GM19463 (cell line): Measurements from ENCODE around the gene DDR1.

Experiments used
- ATAC-seq: cut with Tn5 transposase; IDR thresholded peaks from one replicate; pipeline ENCODE4 v1.9.1; 2021; ENCODE audit warnings: mild to moderate bottlenecking, moderate library complexity; ENCODE audit not compliant: unreplicated experiment

DDR1 gene

DNA sequence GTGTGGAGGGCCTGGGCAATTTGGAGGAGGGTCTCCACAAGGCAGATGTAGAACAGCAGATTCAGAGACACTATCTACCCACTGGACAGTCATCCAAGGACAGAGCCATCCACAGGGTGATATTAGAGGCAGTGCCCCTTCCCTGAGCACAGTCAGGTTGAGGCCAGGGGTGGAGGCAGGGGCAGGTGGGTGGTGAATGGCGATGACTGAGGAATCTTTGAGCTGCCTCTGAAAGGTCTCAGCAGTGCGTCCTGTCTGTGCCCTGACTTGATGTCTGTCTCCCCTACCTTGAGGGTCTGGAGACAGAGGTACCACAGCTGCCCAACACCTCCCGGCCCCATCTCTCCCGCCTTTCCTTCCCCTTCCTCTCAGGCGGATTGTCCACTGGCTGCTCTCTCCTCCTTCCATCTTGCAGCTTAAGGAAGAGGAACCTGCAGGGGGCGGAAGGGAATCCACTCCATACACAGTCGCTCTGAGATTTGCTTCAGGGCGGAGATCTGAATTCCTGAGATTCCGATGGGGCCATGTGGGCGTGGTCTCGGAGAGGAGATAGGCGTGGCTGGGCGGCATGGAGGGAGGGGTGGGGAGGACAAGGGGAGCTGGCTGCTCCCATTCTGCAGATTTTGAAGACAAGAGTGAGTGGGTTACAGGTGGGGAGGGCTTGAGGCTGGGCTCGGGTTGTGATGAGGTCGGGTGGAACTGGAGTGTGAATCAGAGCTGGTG lies 58.2 kb downstream of the DDR1 start:
- ATAC-seq: no peak

DNA sequence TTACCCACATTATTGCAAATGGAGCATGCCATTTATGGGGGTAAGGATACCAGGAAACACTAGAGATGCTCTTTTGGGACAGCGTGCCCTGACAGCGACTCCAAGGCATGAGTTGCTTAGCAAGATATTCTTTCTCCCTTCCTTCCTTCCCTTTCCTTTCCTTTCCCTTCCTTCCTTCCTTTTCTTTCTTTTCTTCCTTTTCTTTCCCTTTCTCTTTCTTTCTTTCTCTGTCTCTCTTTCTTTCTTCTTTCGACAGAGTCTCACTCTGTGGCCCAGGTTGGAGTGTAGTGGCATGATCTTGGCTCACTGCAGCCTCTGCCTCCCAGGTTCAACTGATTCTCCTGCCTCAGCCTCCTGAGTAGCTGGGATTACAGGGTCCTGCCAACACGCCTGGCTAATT lies 59.7 kb downstream of the DDR1 start:
- ATAC-seq: no peak

DNA sequence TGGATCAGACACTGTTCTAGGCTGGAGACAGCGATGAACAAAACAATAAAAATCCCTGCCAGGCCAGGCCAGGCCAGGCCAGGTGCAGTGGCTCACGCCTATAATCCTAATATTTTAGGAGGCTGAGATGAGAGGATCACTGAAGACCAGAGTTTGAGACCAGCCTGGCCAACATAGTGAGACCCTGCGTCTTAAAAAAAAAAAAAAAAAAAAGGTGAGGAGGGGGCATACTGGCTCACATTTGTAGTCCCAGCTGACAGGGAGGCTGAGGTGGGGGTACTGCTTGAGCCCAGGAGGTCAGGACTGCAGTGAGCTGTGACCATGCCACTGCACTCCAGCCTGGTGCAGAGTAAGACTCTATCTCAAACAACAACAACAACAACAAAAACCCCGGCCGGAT lies 61.0 kb downstream of the DDR1 start:
- ATAC-seq: no peak

DNA sequence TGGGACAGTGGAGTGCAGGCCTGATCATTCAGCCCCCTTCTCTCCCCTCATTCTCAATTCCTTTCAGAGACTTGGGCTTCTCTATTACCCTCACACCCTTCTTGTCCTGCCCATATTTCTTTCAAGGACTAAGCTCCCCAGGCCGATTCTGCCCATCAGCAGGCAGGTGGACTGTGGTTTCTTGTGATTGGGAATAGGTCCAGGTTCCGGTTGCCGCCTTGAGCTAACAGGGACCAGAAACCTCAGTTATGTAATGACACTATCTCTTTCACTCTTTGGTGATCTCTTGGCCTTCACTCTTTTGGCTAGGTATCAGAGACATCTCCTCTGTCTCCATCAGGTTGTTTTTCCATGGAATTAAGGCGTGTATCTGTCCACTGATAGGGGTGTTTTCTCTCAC lies 62.9 kb downstream of the DDR1 start:
- no peak for ATAC-seq

DNA sequence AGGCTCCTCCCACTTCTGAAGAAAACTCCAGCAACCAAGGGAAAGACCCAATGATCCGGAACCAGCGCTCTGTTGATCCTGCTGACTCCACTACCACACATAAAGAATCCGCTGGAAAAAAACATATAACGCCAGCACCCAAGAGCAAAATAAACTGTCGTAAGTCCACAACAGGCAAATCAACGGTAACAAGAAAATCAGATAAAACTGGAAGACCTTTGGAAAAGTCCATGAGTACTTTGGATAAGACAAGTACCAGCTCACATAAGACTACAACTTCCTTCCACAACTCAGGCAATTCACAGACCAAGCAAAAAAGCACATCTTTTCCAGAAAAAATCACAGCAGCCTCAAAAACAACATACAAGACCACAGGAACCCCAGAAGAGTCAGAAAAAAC lies 64.5 kb downstream of the DDR1 start:
- ATAC-seq: no peak
